ENCODE results near the gene HAS3. TPM values are rescaled to one million over a fixed set of nuclear protein-coding genes. Genes with fewer than 3 reads are reported as not detected.

HAS3 gene
- total RNA-seq, 6 experiments from 2014 or later, result 0.39 to 1.0 (median 0.63) TPM

DNA sequence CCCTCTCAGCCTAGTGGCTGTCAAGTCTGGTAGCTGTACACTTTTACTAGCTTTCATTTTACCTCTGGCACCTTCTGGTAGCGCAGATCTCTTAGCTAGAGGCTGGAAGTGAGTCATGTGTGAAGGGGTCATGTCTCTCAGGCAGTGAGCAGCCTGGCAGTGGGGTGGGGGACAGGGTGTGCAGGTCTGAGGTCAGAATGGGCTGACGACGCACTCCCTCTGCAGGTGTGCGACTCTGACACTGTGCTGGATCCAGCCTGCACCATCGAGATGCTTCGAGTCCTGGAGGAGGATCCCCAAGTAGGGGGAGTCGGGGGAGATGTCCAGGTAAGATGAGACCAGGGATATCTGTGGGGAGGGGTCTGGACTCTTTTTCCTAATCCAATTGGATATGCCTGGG lies 7.8 kb downstream of the HAS3 start:
- intact Hi-C loops (cut with DNase I), result loop anchor here in 1 of 2 donors (10.0 kb wide), 1 partner anchor 268 kb away; the partner anchor contains the start of gene TANGO6
- DNase-seq, result no peak
- 96% methylated on average over 7 of the region's 7 CpGs for WGBS (ENCODE audit: insufficient coverage, low coverage, low lambda C conversion rate, missing lambda C conversion rate)
- Histone ChIP-seq H3K4me1 (peaks cover 0 to 4% (median under 1%) of the 10 kb centered on the region in 4 donors), H3K27ac (no peak overlapping the region), H3K27me3 (no peaks in the 10 kb centered on the region), H3K36me3 (peaks cover 0 to 2% (median 0%) of the 10 kb centered on the region in 4 donors), H3K9me3 (no peaks in the 10 kb centered on the region), H3K4me3 (no peak overlapping the region)
- TF ChIP-seq, protein P1, sequence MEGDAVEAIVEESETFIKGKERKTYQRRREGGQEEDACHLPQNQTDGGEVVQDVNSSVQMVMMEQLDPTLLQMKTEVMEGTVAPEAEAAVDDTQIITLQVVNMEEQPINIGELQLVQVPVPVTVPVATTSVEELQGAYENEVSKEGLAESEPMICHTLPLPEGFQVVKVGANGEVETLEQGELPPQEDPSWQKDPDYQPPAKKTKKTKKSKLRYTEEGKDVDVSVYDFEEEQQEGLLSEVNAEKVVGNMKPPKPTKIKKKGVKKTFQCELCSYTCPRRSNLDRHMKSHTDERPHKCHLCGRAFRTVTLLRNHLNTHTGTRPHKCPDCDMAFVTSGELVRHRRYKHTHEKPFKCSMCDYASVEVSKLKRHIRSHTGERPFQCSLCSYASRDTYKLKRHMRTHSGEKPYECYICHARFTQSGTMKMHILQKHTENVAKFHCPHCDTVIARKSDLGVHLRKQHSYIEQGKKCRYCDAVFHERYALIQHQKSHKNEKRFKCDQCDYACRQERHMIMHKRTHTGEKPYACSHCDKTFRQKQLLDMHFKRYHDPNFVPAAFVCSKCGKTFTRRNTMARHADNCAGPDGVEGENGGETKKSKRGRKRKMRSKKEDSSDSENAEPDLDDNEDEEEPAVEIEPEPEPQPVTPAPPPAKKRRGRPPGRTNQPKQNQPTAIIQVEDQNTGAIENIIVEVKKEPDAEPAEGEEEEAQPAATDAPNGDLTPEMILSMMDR (IDR thresholded peaks at IDR 0.05), result no peak
- no peak for TF ChIP-seq POLR2A (IDR thresholded peaks at IDR 0.05)
- no peak for ATAC-seq

DNA sequence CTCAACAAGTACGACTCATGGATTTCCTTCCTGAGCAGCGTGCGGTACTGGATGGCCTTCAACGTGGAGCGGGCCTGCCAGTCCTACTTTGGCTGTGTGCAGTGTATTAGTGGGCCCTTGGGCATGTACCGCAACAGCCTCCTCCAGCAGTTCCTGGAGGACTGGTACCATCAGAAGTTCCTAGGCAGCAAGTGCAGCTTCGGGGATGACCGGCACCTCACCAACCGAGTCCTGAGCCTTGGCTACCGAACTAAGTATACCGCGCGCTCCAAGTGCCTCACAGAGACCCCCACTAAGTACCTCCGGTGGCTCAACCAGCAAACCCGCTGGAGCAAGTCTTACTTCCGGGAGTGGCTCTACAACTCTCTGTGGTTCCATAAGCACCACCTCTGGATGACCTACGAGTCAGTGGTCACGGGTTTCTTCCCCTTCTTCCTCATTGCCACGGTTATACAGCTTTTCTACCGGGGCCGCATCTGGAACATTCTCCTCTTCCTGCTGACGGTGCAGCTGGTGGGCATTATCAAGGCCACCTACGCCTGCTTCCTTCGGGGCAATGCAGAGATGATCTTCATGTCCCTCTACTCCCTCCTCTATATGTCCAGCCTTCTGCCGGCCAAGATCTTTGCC lies 9.0 kb downstream of the HAS3 start:
- intact Hi-C loops (cut with DNase I), result loop anchor here in 1 of 2 donors (10.0 kb wide), 1 partner anchor 270 kb away; the partner anchor contains the start of gene TANGO6
- no peaks in the 10 kb centered on the region for H3K27me3 ChIP-seq
- peak in 1 of 3 donors; percentile 26 for DNase-seq
- TF ChIP-seq POLR2A (IDR thresholded peaks at IDR 0.05), result no peak
- TF ChIP-seq, protein P1 (IDR thresholded peaks at IDR 0.05), result no peak
- no peak overlapping the region for H3K4me3 ChIP-seq
- H3K27ac ChIP-seq, result no peak overlapping the region
- peaks cover 0 to 14% (median 8%) of the 10 kb centered on the region in 4 donors for H3K4me1 ChIP-seq
- H3K36me3 ChIP-seq, result peaks cover 0 to 2% (median 0%) of the 10 kb centered on the region in 4 donors
- no peak for ATAC-seq
- no peaks in the 10 kb centered on the region for H3K9me3 ChIP-seq
- WGBS (ENCODE audit: insufficient coverage, low coverage, low lambda C conversion rate, missing lambda C conversion rate), result 97% methylated on average over 4 of the region's 25 CpGs

DNA sequence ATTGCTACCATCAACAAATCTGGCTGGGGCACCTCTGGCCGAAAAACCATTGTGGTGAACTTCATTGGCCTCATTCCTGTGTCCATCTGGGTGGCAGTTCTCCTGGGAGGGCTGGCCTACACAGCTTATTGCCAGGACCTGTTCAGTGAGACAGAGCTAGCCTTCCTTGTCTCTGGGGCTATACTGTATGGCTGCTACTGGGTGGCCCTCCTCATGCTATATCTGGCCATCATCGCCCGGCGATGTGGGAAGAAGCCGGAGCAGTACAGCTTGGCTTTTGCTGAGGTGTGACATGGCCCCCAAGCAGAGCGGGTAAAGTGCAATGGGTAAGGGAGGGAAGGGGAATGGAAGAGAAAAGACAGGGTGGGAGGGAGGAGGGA lies 9.5 kb downstream of the HAS3 start:
- Histone ChIP-seq H3K4me1 (peaks cover 0 to 19% (median 12%) of the 10 kb centered on the region in 4 donors), H3K27me3 (no peaks in the 10 kb centered on the region), H3K27ac (no peak overlapping the region), H3K36me3 (peaks cover 0 to 4% (median 1%) of the 10 kb centered on the region in 4 donors), H3K4me3 (no peak overlapping the region), H3K9me3 (no peaks in the 10 kb centered on the region)
- DNase-seq (peak in 1 of 3 donors; percentile 28), ATAC-seq (no peak)
- intact Hi-C loops (cut with DNase I), result loop anchor here in 1 of 2 donors (10.0 kb wide), 1 partner anchor 270 kb away; the partner anchor contains the start of gene TANGO6
- TF ChIP-seq, protein P1 (IDR thresholded peaks at IDR 0.05), result no peak
- no peak for TF ChIP-seq POLR2A (IDR thresholded peaks at IDR 0.05)
- 88% methylated on average over 6 of the region's 6 CpGs for WGBS (ENCODE audit: insufficient coverage, low coverage, low lambda C conversion rate, missing lambda C conversion rate)

DNA sequence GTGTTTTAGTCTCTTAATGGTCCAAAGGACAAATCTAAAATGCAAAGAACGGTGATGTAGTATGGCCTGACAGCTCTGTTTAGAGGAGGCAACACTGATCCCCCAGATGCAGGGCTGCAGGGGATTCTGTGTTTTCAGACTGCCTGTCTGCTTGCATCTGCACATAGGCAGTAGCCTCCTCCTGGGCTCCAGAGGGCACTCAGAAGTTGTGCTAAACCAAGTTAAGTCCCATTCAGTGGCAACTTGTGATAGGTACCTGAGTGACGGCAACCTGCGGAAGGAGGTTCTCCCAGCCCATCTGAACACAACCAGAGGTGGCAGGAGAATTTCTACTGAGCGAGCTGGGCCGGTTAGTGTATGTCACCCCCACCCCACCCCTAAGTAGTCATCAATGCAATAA lies 9.9 kb downstream of the HAS3 start:
- Histone ChIP-seq H3K9me3 (no peaks in the 10 kb centered on the region), H3K4me3 (no peak overlapping the region), H3K27ac (no peak overlapping the region), H3K36me3 (peaks cover 0 to 4% (median 3%) of the 10 kb centered on the region in 4 donors), H3K27me3 (no peaks in the 10 kb centered on the region), H3K4me1 (peaks cover 0 to 19% (median 12%) of the 10 kb centered on the region in 4 donors)
- ATAC-seq, result no peak
- WGBS (ENCODE audit: insufficient coverage, low coverage, low lambda C conversion rate, missing lambda C conversion rate), result no CpG with 5 or more reads among the region's 5 CpGs
- TF ChIP-seq POLR2A (IDR thresholded peaks at IDR 0.05), result no peak
- TF ChIP-seq, protein P1 (IDR thresholded peaks at IDR 0.05), result no peak
- intact Hi-C loops (cut with DNase I), result loop anchor here in 1 of 2 donors (10.0 kb wide), 1 partner anchor 271 kb away; the partner anchor contains the start of gene TANGO6
- peak in 1 of 3 donors; percentile 4 for DNase-seq
